Mesenchymal stem cell (in vitro differentiated cells and primary cell): ENCODE data around the gene TUT4.

Experiments
- DNase-seq: peaks from one replicate; pipeline ENCODE4 v3.0.0-alpha.2; 2013
- H2AFZ ChIP-seq: one replicate; pipeline ENCODE4 v1.6.1; 2013; ENCODE audit warnings: low read depth, mild to moderate bottlenecking, control low read depth, inconsistent platforms, low read length, moderate library complexity
- H2AK5ac ChIP-seq: 2 replicates; pipeline ENCODE4 v1.6.1; 2013; ENCODE audit warnings: low read length, moderate library complexity, mild to moderate bottlenecking, inconsistent platforms; ENCODE audit not compliant: severe bottlenecking
- H2BK120ac ChIP-seq: one replicate; pipeline ENCODE4 v1.6.1; 2013; ENCODE audit warnings: low read depth, mild to moderate bottlenecking, inconsistent platforms, low read length, moderate library complexity
- H2BK12ac ChIP-seq, 2 experiments: one replicate each; pipeline ENCODE4 v1.6.1; 2013; ENCODE audit warnings: inconsistent platforms in 2 of 2, low read length in 2 of 2, mild to moderate bottlenecking in 2 of 2, moderate library complexity in 2 of 2, control low read depth in 1 of 2
- H2BK15ac ChIP-seq: one replicate; pipeline ENCODE4 v1.6.1; 2013; ENCODE audit warnings: mild to moderate bottlenecking, low read depth, inconsistent platforms; ENCODE audit not compliant: poor library complexity, severe bottlenecking
- H2BK5ac ChIP-seq: 2 replicates; pipeline ENCODE4 v1.6.1; 2013; ENCODE audit warnings: low read depth, mild to moderate bottlenecking, low read length, control low read depth, inconsistent platforms; ENCODE audit not compliant: poor library complexity, severe bottlenecking
- H3K14ac ChIP-seq, 2 experiments: one replicate each; pipeline ENCODE4 v1.6.1; 2013; ENCODE audit warnings: inconsistent platforms in 2 of 2, low read length in 2 of 2, control low read depth in 1 of 2, mild to moderate bottlenecking in 1 of 2, moderate library complexity in 1 of 2
- H3K18ac ChIP-seq, 2 experiments: one replicate each; pipeline ENCODE4 v1.6.1; 2013; ENCODE audit warnings: inconsistent platforms in 2 of 2, low read length in 2 of 2, control low read depth in 1 of 2, low read depth in 1 of 2, mild to moderate bottlenecking in 1 of 2
- H3K23ac ChIP-seq, 2 experiments: one replicate each; pipeline ENCODE4 v1.6.1; 2013; ENCODE audit warnings: inconsistent platforms in 2 of 2, low read length in 2 of 2, mild to moderate bottlenecking in 2 of 2, moderate library complexity in 2 of 2, control low read depth in 1 of 2
- H3K27ac ChIP-seq: 2 replicates; pipeline ENCODE4 v1.5.1; 2013; ENCODE audit warnings: mild to moderate bottlenecking, moderate library complexity, low read length, control low read depth, inconsistent platforms; ENCODE audit not compliant: poor library complexity, severe bottlenecking
- H3K27me3 ChIP-seq, 2 experiments: 2 replicates each; pipeline versions ENCODE4 v1.6.1 to v1.7.0; 2013; ENCODE audit warnings: low read length in 2 of 2, mild to moderate bottlenecking in 2 of 2, moderate library complexity in 2 of 2, control low read depth in 1 of 2, inconsistent platforms in 1 of 2; ENCODE audit not compliant: control insufficient read depth in 1 of 2, insufficient read depth in 1 of 2
- H3K36me3 ChIP-seq, 2 experiments: 2 replicates each; pipeline versions ENCODE4 v1.6.1 to v1.7.0; 2013; ENCODE audit warnings: low read length in 2 of 2, control low read depth in 1 of 2, inconsistent platforms in 1 of 2, low read depth in 1 of 2, mild to moderate bottlenecking in 1 of 2; ENCODE audit not compliant: insufficient read depth in 2 of 2, control insufficient read depth in 1 of 2
- H3K4ac ChIP-seq, 2 experiments: one replicate each; pipeline ENCODE4 v1.6.1; 2013; ENCODE audit warnings: inconsistent platforms in 2 of 2, low read length in 2 of 2, mild to moderate bottlenecking in 2 of 2, moderate library complexity in 2 of 2, control low read depth in 1 of 2, low read depth in 1 of 2
- H3K4me1 ChIP-seq: 2 replicates; pipeline ENCODE4 v1.6.1; 2013; ENCODE audit warnings: low read depth, low read length, control low read depth; ENCODE audit not compliant: control insufficient read depth, insufficient read depth
- H3K4me2 ChIP-seq: 2 replicates; pipeline ENCODE4 v1.6.1; 2013; ENCODE audit warnings: low read length, mild to moderate bottlenecking, inconsistent platforms; ENCODE audit not compliant: poor library complexity, severe bottlenecking
- H3K4me3 ChIP-seq, 2 experiments: 2 replicates each; pipeline versions ENCODE4 v1.5.1 to v1.7.0; 2013; ENCODE audit warnings: low read length in 2 of 2, mild to moderate bottlenecking in 2 of 2, control low read depth in 1 of 2, low read depth in 1 of 2; ENCODE audit not compliant: insufficient read depth in 1 of 2
- H3K79me1 ChIP-seq: replicated peaks from 2 replicates; pipeline ENCODE4 v1.6.1; 2013; ENCODE audit warnings: mild to moderate bottlenecking, control low read depth, low read length, inconsistent platforms; ENCODE audit not compliant: poor library complexity, severe bottlenecking
- H3K9ac ChIP-seq: 2 replicates; pipeline ENCODE4 v1.7.0; 2013; ENCODE audit warnings: mild to moderate bottlenecking, low read length, moderate library complexity
- H3K9me3 ChIP-seq: 2 replicates; pipeline ENCODE4 v1.7.0; 2013; ENCODE audit warnings: mild to moderate bottlenecking, low read length; ENCODE audit not compliant: control insufficient read depth
- H4K8ac ChIP-seq: one replicate; pipeline ENCODE4 v1.6.1; 2013; ENCODE audit warnings: inconsistent platforms, mild to moderate bottlenecking, low read length, moderate library complexity
- H4K91ac ChIP-seq: one replicate; pipeline ENCODE4 v1.6.1; 2013; ENCODE audit warnings: mild to moderate bottlenecking, low read length, inconsistent platforms
- WGBS: methylation state at CpG from one replicate; pipeline ENCODE4 v1.1.7; 2013; ENCODE audit warnings: mixed read lengths; 5-methylcytosine and 5-hydroxymethylcytosine counted together

The TUT4 gene

DNA sequence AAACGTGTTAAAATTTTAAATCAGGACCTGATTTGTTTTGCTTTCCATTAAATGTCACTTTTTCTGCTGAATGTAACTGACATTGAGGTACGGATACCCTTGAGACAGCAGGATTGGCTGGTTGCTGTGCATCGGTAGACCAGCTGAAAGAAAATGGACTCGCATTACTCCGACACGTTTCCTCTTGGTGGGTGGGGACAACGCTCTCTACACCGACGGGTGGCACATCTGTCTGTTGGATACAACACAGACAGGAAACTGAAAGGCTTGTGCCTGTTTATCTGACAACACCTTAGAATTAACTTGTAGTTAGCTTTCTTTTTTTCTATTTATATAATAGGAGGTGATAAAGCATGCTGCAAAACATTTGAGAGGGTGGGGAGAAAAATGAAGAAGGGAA, 129.1 kb downstream of the TUT4 start:
- Histone ChIP-seq H3K14ac (no peak overlapping the region), H3K9me3 (no peaks in the 10 kb centered on the region)
- WGBS = 73% methylated on average over 7 of the region's 9 CpGs

DNA sequence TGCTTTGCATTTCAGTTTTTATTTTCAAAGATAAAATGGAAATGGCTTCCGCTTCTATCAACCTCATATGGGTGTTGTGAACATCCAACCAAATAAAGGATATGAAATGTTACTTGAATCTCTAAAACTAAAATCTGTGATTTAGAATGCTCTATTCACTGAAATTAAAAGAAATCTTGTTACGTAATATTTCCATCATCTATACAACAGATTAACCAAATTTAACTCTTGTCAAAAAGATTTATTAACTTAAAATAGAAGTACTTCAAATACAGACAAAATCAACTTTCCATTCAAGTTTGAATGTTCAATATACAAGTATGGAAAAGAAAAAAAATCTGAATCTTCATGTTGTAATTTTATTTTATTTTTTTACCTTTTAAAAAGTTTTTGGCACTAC, 129.8 kb downstream of the TUT4 start:
- Histone ChIP-seq H3K4me1 (no peaks in the 10 kb centered on the region), H3K4ac (no peak overlapping the region), H3K14ac (no peak overlapping the region), H3K9me3 (no peaks in the 10 kb centered on the region), H2BK12ac (no peak overlapping the region), H2AK5ac (no peak overlapping the region), H2BK5ac (no peak overlapping the region), H3K27me3 (no peaks in the 10 kb centered on the region), H2AFZ (no peak overlapping the region), H3K23ac (no peak overlapping the region), H2BK15ac (no peak overlapping the region), H3K27ac (no peak overlapping the region), H3K18ac (no peak overlapping the region), H3K36me3 (peaks cover 5 to 66% of the 10 kb centered on the region in 2 experiments), H4K8ac (no peak overlapping the region), H3K4me2 (no peak overlapping the region), H3K9ac (no peak overlapping the region), H2BK120ac (no peak overlapping the region), H3K79me1 (peaks cover 4% of the 10 kb centered on the region), H3K4me3 (no peak overlapping the region), H4K91ac (no peak overlapping the region)
- no CpG with 5 or more reads among the region's 2 CpGs for WGBS
- DNase-seq = no peak

More for the DNA sequence above, 129.1 kb downstream of the TUT4 start:
- Histone ChIP-seq H3K18ac (no peak overlapping the region), H3K4me2 (no peak overlapping the region), H3K4ac (no peak overlapping the region), H3K27me3 (no peaks in the 10 kb centered on the region), H2AK5ac (no peak overlapping the region), H2BK120ac (no peak overlapping the region), H3K4me1 (no peaks in the 10 kb centered on the region), H3K27ac (no peak overlapping the region), H4K8ac (no peak overlapping the region), H3K79me1 (peaks cover 4% of the 10 kb centered on the region), H3K23ac (no peak overlapping the region), H2BK5ac (no peak overlapping the region), H2BK12ac (peak overlapping the region in 1 of 2 experiments; percentile 28), H2AFZ (no peak overlapping the region), H3K36me3 (peaks cover 5 to 59% of the 10 kb centered on the region in 2 experiments), H3K4me3 (no peak overlapping the region), H2BK15ac (no peak overlapping the region), H3K9ac (no peak overlapping the region), H4K91ac (no peak overlapping the region)
- DNase-seq = peak; percentile 14

DNA sequence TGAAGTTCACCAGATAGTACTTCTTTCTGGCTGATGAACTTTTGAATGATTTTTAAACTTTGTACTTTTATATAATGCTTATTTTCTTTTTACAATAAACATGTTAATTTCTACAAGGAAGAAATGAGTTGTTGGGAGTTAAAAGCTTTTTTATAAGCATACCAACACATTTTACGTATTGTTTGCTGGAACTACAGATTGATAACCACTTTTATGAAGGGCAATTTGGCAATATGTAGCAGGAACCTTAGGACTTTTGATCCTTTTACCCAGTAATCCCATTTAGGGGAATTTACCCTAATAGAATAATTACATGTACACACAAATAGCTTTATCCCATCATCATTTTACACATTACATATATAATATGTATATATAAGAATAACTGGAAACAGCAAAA, 132.2 kb downstream of the TUT4 start:
- H2AFZ ChIP-seq = no peak overlapping the region
- no peak overlapping the region for H2BK15ac ChIP-seq
- no peaks in the 10 kb centered on the region for H3K9me3 ChIP-seq
- H3K27me3 ChIP-seq = no peaks in the 10 kb centered on the region
- H3K4me1 ChIP-seq = no peaks in the 10 kb centered on the region
- no peak overlapping the region for H3K4me3 ChIP-seq
- no peak overlapping the region for H3K27ac ChIP-seq
- H4K91ac ChIP-seq = no peak overlapping the region
- H3K36me3 ChIP-seq = peaks cover 12 to 85% of the 10 kb centered on the region in 2 experiments
- H2AK5ac ChIP-seq = no peak overlapping the region
- H4K8ac ChIP-seq = no peak overlapping the region
- H3K4me2 ChIP-seq = no peak overlapping the region
- no peak overlapping the region for H2BK120ac ChIP-seq
- no peak overlapping the region for H3K4ac ChIP-seq
- no peak overlapping the region for H3K9ac ChIP-seq
- no peak overlapping the region for H3K18ac ChIP-seq
- WGBS = no CpG with 5 or more reads among the region's 1 CpG
- H2BK12ac ChIP-seq = no peak overlapping the region
- H3K79me1 ChIP-seq = peaks cover 4% of the 10 kb centered on the region
- no peak overlapping the region for H2BK5ac ChIP-seq
- no peak overlapping the region for H3K23ac ChIP-seq
- H3K14ac ChIP-seq = no peak overlapping the region
- no peak for DNase-seq

DNA sequence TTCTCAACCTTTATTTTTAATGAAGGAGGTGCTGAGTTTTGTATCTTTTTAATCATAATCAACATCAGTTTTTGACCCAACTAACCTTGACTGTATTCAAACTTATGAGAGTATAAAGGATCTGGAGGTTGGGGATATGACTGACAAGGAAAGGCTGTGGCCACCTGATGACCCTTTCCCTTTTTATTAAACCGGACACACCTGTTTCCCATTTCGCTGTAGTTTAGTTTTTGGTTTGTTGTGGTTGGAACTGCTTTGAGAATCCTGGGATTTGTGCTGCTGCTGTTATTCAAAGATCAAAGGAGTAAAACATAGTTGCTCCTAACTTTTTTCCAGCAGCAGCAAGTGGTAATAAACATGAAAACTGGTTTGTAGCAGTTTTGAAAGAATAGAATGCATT, 136.1 kb downstream of the TUT4 start:
- no peaks in the 10 kb centered on the region for H3K9me3 ChIP-seq
- H2BK12ac ChIP-seq = no peak overlapping the region
- DNase-seq = no peak
- no peak overlapping the region for H2BK5ac ChIP-seq
- H2AFZ ChIP-seq = no peak overlapping the region
- no peak overlapping the region for H2AK5ac ChIP-seq
- no peak overlapping the region for H3K18ac ChIP-seq
- no peaks in the 10 kb centered on the region for H3K4me1 ChIP-seq
- 98% methylated on average over 2 of the region's 2 CpGs for WGBS
- H3K79me1 ChIP-seq = peaks cover 9% of the 10 kb centered on the region
- H3K9ac ChIP-seq = no peak overlapping the region
- H3K23ac ChIP-seq = no peak overlapping the region
- H3K27ac ChIP-seq = no peak overlapping the region
- H3K4me3 ChIP-seq = no peak overlapping the region
- no peaks in the 10 kb centered on the region for H3K27me3 ChIP-seq
- no peak overlapping the region for H2BK120ac ChIP-seq
- no peak overlapping the region for H4K8ac ChIP-seq
- H4K91ac ChIP-seq = no peak overlapping the region
- H3K4me2 ChIP-seq = no peak overlapping the region
- no peak overlapping the region for H2BK15ac ChIP-seq
- peaks cover 29 to 94% of the 10 kb centered on the region in 2 experiments for H3K36me3 ChIP-seq
- no peak overlapping the region for H3K14ac ChIP-seq
- no peak overlapping the region for H3K4ac ChIP-seq
